Suprapubic skin (tissue), 4 donors: ENCODE results near the gene KDM4B.

Experiments
- CTCF ChIP-seq, 2 donors: fragments of 200-600 bp in 1 of 2; fragments of 450-650 bp in 1 of 2; sonication (generic) in 1 of 2; IDR thresholded peaks; one replicate each; pipeline ENCODE4 v1.5.1; 2016 to 2019; ENCODE audit warnings: antibody characterized with exemption in 2 of 2, mild to moderate bottlenecking in 1 of 2, moderate library complexity in 1 of 2
- POLR2A ChIP-seq, 2 donors: fragments of 450-650 bp; IDR thresholded peaks; one replicate each; pipeline ENCODE4 v1.6.1; 2017; ENCODE audit warnings: antibody characterized with exemption in 2 of 2, mild to moderate bottlenecking in 2 of 2, moderate library complexity in 2 of 2
- POLR2AphosphoS5 ChIP-seq, 3 donors: sonication (generic); formaldehyde crosslinking; IDR thresholded peaks; one replicate each; pipeline ENCODE4 v1.6.1; 2017; ENCODE audit warnings: antibody characterized with exemption in 3 of 3

- TF ChIP-seq CTCF (IDR thresholded peaks at IDR 0.05), result no peak
- no peak for TF ChIP-seq POLR2A (IDR thresholded peaks at IDR 0.05)
- no peak for TF ChIP-seq POLR2AphosphoS5 (IDR thresholded peaks at IDR 0.05)
Observed at GRCh38 chr19:5035105-5035761, 66.3 kb downstream of the KDM4B start.
